AG09319 (cell line): ENCODE measurements around the gene VPS72.
"Not testable (repeated sequence)": the region's sequence is repeated elsewhere in the genome, so short reads cannot be mapped to it uniquely, and the experiment has no call there.

Source experiments
- DNase-seq: peaks from one replicate; pipeline ENCODE4 v3.0.0-alpha.2; 2010; ENCODE audit warnings: low read depth; ENCODE audit errors: extremely low read depth
- TF ChIP-seq, protein P1 (sequence below): IDR thresholded peaks from 2 replicates; pipeline ENCODE4 v1.5.1; 2011; ENCODE audit warnings: low read depth, mild to moderate bottlenecking, inconsistent platforms, low read length, moderate library complexity

VPS72 gene

GRCh38 chr1:151193856-151194255 lies 3.9 kb upstream of the VPS72 start:
- TF ChIP-seq, protein P1, sequence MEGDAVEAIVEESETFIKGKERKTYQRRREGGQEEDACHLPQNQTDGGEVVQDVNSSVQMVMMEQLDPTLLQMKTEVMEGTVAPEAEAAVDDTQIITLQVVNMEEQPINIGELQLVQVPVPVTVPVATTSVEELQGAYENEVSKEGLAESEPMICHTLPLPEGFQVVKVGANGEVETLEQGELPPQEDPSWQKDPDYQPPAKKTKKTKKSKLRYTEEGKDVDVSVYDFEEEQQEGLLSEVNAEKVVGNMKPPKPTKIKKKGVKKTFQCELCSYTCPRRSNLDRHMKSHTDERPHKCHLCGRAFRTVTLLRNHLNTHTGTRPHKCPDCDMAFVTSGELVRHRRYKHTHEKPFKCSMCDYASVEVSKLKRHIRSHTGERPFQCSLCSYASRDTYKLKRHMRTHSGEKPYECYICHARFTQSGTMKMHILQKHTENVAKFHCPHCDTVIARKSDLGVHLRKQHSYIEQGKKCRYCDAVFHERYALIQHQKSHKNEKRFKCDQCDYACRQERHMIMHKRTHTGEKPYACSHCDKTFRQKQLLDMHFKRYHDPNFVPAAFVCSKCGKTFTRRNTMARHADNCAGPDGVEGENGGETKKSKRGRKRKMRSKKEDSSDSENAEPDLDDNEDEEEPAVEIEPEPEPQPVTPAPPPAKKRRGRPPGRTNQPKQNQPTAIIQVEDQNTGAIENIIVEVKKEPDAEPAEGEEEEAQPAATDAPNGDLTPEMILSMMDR: no peak
- no peak for DNase-seq

DNA sequence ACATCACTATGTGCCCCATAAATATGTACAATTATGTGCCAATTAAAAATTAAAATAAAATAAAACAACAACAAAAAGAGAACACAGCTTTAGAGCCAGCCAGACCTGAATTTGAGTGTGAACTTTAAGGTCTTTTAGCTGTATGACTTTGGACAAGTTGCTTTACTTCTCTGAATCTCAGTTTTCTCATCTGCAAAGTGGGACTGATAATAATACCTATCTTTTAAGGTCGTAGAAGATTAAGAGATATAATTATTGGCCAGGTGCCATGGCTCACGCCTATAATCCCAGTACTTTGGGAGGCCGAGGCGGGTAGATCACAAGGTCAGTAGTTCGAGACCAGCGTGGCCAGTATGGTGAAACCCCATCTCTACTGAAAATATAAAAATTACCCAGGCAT lies 3.3 kb upstream of the VPS72 start:
- no peak for DNase-seq
- TF ChIP-seq, protein P1: no peak

GRCh38 chr1:151192047-151192446 lies 2.0 kb upstream of the VPS72 start:
- TF ChIP-seq, protein P1: no peak

DNA sequence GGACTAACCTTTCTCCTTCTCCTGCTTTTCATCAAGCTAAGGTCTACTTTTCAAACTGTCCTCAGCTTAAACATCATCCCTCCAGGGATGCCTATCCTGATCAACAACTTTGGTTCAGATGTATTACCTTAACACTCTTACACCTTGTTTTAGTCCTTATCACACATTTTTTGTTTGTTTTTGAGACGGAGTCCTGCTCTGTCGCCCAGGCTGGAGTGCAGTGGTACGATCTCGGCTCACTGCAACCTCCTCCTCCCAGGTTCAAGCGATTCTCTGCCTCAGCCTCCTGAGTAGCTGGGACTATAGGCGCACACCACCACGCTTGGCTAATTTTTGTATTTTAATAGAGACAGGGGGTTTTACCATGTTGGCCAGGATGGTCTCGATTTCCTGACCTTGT lies 1.3 kb downstream of the VPS72 start:
- DNase-seq: not testable (repeated sequence)

More at GRCh38 chr1:151192047-151192446, 2.0 kb upstream of the VPS72 start:
- DNase-seq: no peak

GRCh38 chr1:151187205-151187604 lies 2.8 kb downstream of the VPS72 start:
- TF ChIP-seq, protein P1: no peak
- no peak for DNase-seq

GRCh38 chr1:151184211-151184610 lies 5.8 kb downstream of the VPS72 start:
- TF ChIP-seq, protein P1: no peak
- DNase-seq: no peak

- TF ChIP-seq, protein P1: no peak
- no peak for DNase-seq
These were observed 13.4 kb downstream of the VPS72 start for GRCh38 chr1:151176514-151177045.

DNA sequence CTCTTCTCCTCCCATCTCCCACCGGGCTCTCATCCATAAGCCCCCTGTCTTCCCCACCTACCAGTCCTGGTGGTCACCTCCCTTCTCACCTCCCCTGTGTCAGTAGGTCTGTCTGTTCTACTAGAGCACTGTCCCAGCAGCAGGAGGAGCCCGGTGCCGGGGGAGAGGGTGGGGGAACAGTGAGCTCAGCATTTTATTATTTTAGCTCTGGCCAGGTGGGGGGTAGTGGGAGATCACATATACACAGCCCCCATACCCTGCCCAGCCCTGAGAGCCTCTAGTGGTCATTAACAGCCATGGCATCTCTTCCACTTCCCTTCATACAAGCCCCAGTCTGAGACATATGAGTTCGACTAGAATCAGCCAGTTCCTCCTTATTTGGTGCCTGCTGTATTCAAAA lies 14.1 kb downstream of the VPS72 start, which contains the start of gene TMOD4:
Gene TMOD4 (minus strand): TSS at position 119 of the 400 bp plus-strand sequence. CDS start 1,106 bp downstream, outside the sequence.
- TF ChIP-seq, protein P1: peak; percentile 54
- no peak for DNase-seq
